GM12891 (cell line): ENCODE measurements around the gene CPNE2.

Experiments
- PAX5 ChIP-seq: IDR thresholded peaks from 2 replicates; pipeline ENCODE4 v1.6.1; 2011; ENCODE audit warnings: low read length, moderate library complexity, mild to moderate bottlenecking; ENCODE audit not compliant: insufficient read depth, severe bottlenecking
- POLR2A ChIP-seq: IDR thresholded peaks from 2 replicates; pipeline ENCODE4 v1.6.1; 2011; ENCODE audit warnings: low read depth, low read length, control low read depth
- POLR2AphosphoS5 ChIP-seq: IDR thresholded peaks from 2 replicates; pipeline ENCODE4 v1.6.1; 2011; ENCODE audit warnings: low read depth, low read length, control low read depth
- POU2F2 ChIP-seq: IDR thresholded peaks from 2 replicates; pipeline ENCODE4 v1.6.1; 2011; ENCODE audit warnings: low read depth, mild to moderate bottlenecking, control low read depth, low read length, moderate library complexity
- TAF1 ChIP-seq: IDR thresholded peaks from 2 replicates; pipeline ENCODE4 v1.6.1; 2011; ENCODE audit warnings: low read depth, low read length, control low read depth

DNA sequence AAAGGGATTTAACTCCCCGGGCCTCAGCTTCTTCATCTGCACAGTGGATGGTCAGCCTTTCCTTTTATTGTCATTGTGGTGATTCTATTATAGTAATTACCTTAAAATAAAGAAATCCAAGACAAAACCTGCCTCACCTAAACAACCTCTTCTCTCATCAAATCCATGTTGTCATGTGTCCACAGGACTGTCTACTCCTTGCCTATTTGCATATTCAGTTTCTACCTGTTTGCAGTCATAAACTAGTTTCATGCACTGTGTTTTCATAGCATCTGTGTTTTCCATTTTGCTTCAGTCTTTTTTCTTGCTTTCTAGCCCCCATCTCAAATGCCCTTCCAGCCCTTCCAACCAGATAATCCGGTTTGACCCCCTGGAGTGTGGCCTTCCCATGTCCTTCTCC is 44.3 kb upstream of the CPNE2 start:
- TF ChIP-seq POLR2A (no peak), POLR2AphosphoS5 (no peak), TAF1 (no peak), PAX5 (no peak), POU2F2 (peak; percentile 92)
